DMS 273 (cell line): ENCODE data around the gene GATAD2B.

Source experiments
- DNase-seq: peaks from one replicate; lab custom pipeline; 2025; ENCODE audit not compliant: unreplicated experiment; lab: John Stamatoyannopoulos, UW

The GATAD2B gene

GRCh38 chr1:153799566-153800465 lies 123.0 kb downstream of the GATAD2B start:
- no peak for DNase-seq

GRCh38 chr1:153799016-153799415 lies 123.8 kb downstream of the GATAD2B start:
- no peak for DNase-seq

- DNase-seq, result no peak
These were observed 124.3 kb downstream of the GATAD2B start for GRCh38 chr1:153798468-153798780.

GRCh38 chr1:153796786-153797659 lies 125.7 kb downstream of the GATAD2B start:
- peak; percentile 88 for DNase-seq

GRCh38 chr1:153795934-153796785 lies 126.6 kb downstream of the GATAD2B start:
- DNase-seq, result no peak

- DNase-seq, result no peak
These were observed 127.4 kb downstream of the GATAD2B start for GRCh38 chr1:153795330-153795837.

GRCh38 chr1:153794624-153795329 lies 128.0 kb downstream of the GATAD2B start:
- no peak for DNase-seq

GRCh38 chr1:153793973-153794615 lies 128.7 kb downstream of the GATAD2B start:
- no peak for DNase-seq

GRCh38 chr1:153793261-153793972 lies 129.4 kb downstream of the GATAD2B start:
- DNase-seq, result no peak

- DNase-seq, result no peak
These were observed 130.1 kb downstream of the GATAD2B start for GRCh38 chr1:153792631-153793041.

GRCh38 chr1:153791648-153792253 lies 131.0 kb downstream of the GATAD2B start:
- DNase-seq, result no peak

- no peak for DNase-seq
These were observed 131.7 kb downstream of the GATAD2B start for GRCh38 chr1:153790966-153791647.

- no peak for DNase-seq
These were observed 132.3 kb downstream of the GATAD2B start for GRCh38 chr1:153790313-153790965.

- DNase-seq, result no peak
These were observed 133.2 kb downstream of the GATAD2B start for GRCh38 chr1:153789478-153790034.

- DNase-seq, result no peak
These were observed 136.6 kb downstream of the GATAD2B start for GRCh38 chr1:153786038-153786790.
